Nephron (organoid): Measurements from ENCODE around the gene PTCD1.

Experiments used
- H3K27ac Mint-ChIP-seq, 3 experiments: 2 replicates each; pipeline ENCODE4 v1.8.0; 2020; ENCODE audit warnings: mixed read lengths in 3 of 3, mild to moderate bottlenecking in 2 of 3, moderate library complexity in 1 of 3
- H3K27me3 Mint-ChIP-seq: 2 replicates; pipeline ENCODE4 v1.8.0; 2021; ENCODE audit warnings: low read depth, mild to moderate bottlenecking, moderate library complexity, mixed read lengths
- H3K36me3 Mint-ChIP-seq: 2 replicates; pipeline ENCODE4 v1.8.0; 2020; ENCODE audit warnings: low read depth, mixed read lengths
- H3K4me1 Mint-ChIP-seq: 2 replicates; pipeline ENCODE4 v1.8.0; 2020; ENCODE audit warnings: mixed read lengths
- H3K4me3 Mint-ChIP-seq, 3 experiments: 2 replicates each; pipeline ENCODE4 v1.8.0; 2020; ENCODE audit warnings: mild to moderate bottlenecking in 3 of 3, mixed read lengths in 3 of 3, moderate library complexity in 2 of 3
- H3K9me3 Mint-ChIP-seq: 2 replicates; pipeline ENCODE4 v1.8.0; 2020; ENCODE audit warnings: mixed read lengths
- TF ChIP-seq, protein P1 (sequence below), 3 experiments: fragments of 200-600 bp; sonication (generic); IDR thresholded peaks; one replicate each; pipeline ENCODE4 v1.5.0; 2021; ENCODE audit warnings: antibody characterized with exemption in 3 of 3; ENCODE audit not compliant: unreplicated experiment in 3 of 3

PTCD1 gene

DNA sequence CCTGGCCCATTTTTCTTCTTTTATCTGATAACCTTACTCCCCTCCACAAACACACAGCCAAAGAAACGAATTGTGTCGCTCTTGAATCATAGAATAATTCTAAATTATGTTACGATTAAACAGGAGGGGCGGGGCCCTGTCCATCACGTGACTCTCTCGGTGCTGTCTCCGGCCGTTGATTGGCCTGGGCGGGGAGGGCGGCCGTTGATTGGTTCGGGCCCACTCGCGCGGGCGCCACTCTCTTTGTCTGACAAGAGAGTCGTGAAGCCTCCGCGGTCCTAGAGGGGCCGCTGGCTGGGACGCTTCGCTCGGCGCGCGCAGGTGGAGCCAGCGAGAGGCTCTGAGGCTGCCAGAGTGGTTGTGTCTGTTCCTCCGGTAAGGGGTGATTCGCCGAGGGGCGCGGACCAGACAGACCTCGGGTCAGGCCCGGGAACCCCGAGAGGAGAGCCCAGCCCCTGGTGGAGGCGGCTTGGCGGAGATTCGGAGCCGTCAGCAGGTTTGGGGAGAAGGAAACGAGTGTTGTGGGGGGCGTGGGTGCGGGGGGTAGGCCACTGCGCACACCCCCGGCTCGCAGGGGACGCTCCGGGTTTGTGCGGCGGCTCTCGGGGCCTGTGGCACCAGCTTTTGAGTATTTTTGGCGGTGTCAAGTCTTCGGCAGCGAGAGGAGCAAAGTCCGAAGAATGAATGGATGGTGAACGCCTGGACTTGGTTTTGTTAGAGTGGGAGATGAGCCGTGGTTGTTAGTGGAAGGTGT lies 34.1 kb upstream of the PTCD1 start, which contains the start of gene ZNF789:
ZNF789 (plus strand) TSS at position 330 of the 754 bp plus-strand sequence. CDS start 3,567 bp downstream, outside the sequence.
- H3K27me3 Mint-ChIP-seq, result peaks cover 24% of the 10 kb centered on the region
- TF ChIP-seq, protein P1, sequence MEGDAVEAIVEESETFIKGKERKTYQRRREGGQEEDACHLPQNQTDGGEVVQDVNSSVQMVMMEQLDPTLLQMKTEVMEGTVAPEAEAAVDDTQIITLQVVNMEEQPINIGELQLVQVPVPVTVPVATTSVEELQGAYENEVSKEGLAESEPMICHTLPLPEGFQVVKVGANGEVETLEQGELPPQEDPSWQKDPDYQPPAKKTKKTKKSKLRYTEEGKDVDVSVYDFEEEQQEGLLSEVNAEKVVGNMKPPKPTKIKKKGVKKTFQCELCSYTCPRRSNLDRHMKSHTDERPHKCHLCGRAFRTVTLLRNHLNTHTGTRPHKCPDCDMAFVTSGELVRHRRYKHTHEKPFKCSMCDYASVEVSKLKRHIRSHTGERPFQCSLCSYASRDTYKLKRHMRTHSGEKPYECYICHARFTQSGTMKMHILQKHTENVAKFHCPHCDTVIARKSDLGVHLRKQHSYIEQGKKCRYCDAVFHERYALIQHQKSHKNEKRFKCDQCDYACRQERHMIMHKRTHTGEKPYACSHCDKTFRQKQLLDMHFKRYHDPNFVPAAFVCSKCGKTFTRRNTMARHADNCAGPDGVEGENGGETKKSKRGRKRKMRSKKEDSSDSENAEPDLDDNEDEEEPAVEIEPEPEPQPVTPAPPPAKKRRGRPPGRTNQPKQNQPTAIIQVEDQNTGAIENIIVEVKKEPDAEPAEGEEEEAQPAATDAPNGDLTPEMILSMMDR (IDR thresholded peaks at IDR 0.05; ENCODE audit: unreplicated experiment in 3 of 3), result no peak
- H3K27ac Mint-ChIP-seq, result peak within 1 kb of the TSS; percentile 85 to 99 (median 96)
- H3K9me3 Mint-ChIP-seq, result no peaks in the 10 kb centered on the region
- H3K4me3 Mint-ChIP-seq, result peak within 1 kb of the TSS; percentile 98
- peaks cover 10% of the 10 kb centered on the region for H3K36me3 Mint-ChIP-seq
- H3K4me1 Mint-ChIP-seq, result peaks cover 10% of the 10 kb centered on the region

DNA sequence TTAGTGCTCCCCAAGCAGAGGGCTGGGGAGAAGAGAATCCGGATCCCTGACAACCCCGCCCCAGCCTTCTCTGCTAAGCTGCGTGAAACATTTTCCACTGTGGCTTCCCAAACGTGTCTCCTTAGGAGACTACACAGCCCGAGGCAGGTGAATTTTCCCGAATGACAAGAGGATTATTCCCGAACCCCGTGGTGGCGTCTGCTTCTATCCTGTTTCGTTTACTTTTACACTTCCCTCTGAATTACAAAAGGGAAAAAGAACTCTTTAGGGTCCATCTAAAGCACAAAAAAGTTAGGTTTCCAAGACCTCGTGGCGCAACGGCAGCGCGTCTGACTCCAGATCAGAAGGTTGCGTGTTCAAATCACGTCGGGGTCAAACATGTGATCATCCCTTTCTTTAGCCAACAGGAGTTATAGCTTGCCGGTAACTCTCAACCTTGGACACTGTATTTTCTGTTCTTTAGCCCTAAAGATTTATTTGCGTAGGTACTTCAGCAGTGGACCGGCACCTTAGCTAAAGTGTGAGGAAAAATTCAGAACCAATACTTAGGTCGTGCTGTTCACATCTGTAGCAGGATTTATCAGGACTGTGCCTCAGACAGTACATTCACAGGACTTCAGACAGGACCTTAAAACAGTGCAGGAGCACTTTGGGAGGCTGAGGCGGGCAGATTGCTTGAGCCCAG lies 30.9 kb upstream of the PTCD1 start:
- H3K36me3 Mint-ChIP-seq, result peaks cover 4% of the 10 kb centered on the region
- TF ChIP-seq, protein P1 (IDR thresholded peaks at IDR 0.05; ENCODE audit: unreplicated experiment in 3 of 3), result no peak
- H3K4me3 Mint-ChIP-seq, result peak overlapping the region; percentile 34 to 72 (median 59)
- no peaks in the 10 kb centered on the region for H3K9me3 Mint-ChIP-seq
- peaks cover 21% of the 10 kb centered on the region for H3K4me1 Mint-ChIP-seq
- H3K27me3 Mint-ChIP-seq, result peaks cover 28% of the 10 kb centered on the region
- peak overlapping the region in 1 of 3 experiments; percentile 64 for H3K27ac Mint-ChIP-seq

DNA sequence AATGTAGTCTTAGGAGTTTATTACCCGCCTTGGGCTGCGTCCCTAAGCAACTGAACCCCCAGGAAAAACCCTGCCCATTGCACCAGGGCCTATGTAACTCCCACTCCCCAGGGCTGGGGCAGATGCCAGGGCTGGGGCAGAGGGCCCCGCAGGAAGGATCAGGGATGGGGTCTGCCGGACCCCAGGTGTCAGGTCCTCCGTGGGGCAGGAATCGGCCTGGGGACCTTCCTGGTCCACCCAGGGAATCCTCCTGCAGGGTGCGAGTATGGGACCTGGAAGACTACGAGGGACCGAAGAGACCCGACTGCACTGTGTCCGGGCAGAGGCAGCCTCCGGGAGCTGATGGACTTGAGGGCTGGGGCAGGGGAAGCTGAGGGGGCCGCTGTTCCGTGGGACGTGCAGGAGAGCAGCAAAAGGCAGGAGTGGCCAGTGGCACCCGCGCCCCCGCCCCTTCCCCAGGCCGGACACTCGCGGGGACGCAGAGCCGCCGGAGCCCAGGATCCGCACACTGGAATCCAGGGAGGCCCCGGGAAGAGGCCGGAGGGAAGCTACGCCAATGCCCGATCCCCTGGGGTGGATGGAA lies 29.8 kb upstream of the PTCD1 start:
- H3K27ac Mint-ChIP-seq, result no peak overlapping the region
- H3K9me3 Mint-ChIP-seq, result no peaks in the 10 kb centered on the region
- peaks cover 28% of the 10 kb centered on the region for H3K27me3 Mint-ChIP-seq
- H3K4me1 Mint-ChIP-seq, result peaks cover 26% of the 10 kb centered on the region
- H3K36me3 Mint-ChIP-seq, result peaks cover 11% of the 10 kb centered on the region
- H3K4me3 Mint-ChIP-seq, result peak overlapping the region; percentile 32 to 63 (median 56)
- TF ChIP-seq, protein P1 (IDR thresholded peaks at IDR 0.05; ENCODE audit: unreplicated experiment in 3 of 3), result no peak

DNA sequence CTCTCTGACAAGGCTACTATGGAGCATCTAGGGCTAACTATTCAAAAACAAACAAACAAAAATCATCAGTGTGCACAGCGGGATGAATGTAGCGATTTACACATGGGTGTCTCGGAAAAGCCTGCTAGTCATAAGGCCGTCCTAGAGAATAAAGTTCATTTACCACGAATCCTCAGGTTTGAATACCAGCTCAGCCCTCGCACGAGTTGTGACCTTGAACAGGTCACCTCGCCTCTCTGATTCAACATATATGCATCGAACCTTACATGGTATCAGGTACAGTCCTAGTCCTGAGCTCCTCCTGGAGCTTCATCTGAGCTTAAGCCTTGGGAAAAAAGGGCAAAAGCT lies 26.8 kb upstream of the PTCD1 start:
- peak overlapping the region; percentile 85 to 97 (median 90) for H3K27ac Mint-ChIP-seq
- peak overlapping the region; percentile 86 to 94 (median 93) for H3K4me3 Mint-ChIP-seq
- TF ChIP-seq, protein P1 (IDR thresholded peaks at IDR 0.05; ENCODE audit: unreplicated experiment in 3 of 3), result no peak
- no peaks in the 10 kb centered on the region for H3K9me3 Mint-ChIP-seq
- H3K36me3 Mint-ChIP-seq, result peaks cover 21% of the 10 kb centered on the region
- H3K27me3 Mint-ChIP-seq, result peaks cover 18% of the 10 kb centered on the region
- peaks cover 24% of the 10 kb centered on the region for H3K4me1 Mint-ChIP-seq

DNA sequence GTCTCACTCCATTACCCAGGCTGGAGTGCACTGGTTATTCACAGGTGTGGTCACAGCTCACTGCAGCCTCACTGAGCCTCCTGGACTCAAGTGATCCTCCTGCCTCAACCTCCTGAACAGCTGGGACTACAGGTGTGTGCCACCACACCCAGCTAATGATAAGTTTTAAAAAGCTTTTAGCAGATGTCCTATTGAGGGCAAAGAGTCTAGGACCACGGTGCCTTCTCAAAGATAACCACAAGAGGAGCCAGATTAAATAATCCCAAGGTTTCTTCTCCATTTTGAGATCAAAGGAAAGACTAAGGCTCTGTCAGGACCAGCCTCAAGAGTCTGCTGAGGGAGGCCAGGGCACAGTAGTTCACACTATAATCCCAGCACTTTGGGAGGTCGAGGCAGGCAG lies 22.6 kb upstream of the PTCD1 start:
- TF ChIP-seq, protein P1 (IDR thresholded peaks at IDR 0.05; ENCODE audit: unreplicated experiment in 3 of 3), result no peak
- Mint-ChIP-seq H3K9me3 (no peaks in the 10 kb centered on the region), H3K4me3 (peak overlapping the region in 2 of 3 experiments; percentile 19 to 32)

More for the DNA sequence above, 22.6 kb upstream of the PTCD1 start:
- H3K27ac Mint-ChIP-seq, result no peak overlapping the region
- H3K27me3 Mint-ChIP-seq, result no peaks in the 10 kb centered on the region
- H3K36me3 Mint-ChIP-seq, result peaks cover 51% of the 10 kb centered on the region
- H3K4me1 Mint-ChIP-seq, result peaks cover 49% of the 10 kb centered on the region
